GM18519 (cell line): ENCODE data around the gene TRIM14.
"Not testable (repeated sequence)": the region's sequence is repeated elsewhere in the genome, so short reads cannot be mapped to it uniquely, and the experiment has no call there.

Experiments
- ATAC-seq: cut with Tn5 transposase; IDR thresholded peaks from one replicate; pipeline ENCODE4 v1.9.1; 2021; ENCODE audit warnings: mild to moderate bottlenecking, moderate library complexity; ENCODE audit not compliant: unreplicated experiment, low FRiP score

The TRIM14 gene

DNA sequence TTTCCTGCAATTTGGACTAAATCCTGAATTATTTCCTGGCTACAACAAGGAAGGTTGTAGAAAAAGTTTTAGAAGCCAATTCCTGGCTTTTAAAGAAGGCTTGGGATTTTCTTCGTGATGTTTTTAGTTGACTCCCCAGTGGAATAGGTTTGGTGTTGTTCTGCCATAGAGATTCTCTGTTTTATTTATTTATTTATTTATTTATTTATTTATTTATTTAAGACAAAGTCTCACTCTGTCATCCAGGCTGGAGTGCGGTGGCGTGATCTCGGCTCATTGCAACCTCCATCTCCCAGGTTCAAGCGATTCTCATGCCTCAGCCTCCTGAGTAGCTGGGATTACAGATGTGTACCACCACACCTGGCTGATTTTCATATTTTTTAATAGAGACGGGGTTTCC, 1.9 kb downstream of the TRIM14 start:
- ATAC-seq, result not testable (repeated sequence)

DNA sequence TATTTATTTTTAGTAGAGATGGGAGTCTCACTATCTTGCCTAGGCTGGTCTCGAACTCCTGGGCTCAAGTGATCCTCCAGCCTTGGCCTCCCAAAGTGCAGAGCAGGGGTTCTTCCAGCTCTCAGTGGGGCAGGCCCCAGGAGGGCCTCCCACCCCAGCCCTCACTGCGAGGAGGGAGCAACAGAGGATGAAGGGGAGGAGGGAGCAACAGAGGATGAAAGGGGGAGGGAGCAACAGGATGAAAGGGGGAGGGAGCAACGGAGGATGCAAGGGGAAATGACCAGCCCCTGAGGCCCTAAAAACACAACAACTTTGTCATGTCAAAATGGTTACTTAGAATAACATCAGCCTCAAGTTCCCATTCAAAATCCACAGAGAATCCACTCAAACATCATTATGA, 10.0 kb downstream of the TRIM14 start:
- no peak for ATAC-seq

- peak; percentile 68 for ATAC-seq
Measured at GRCh38 chr9:98108531-98109031, 10.4 kb downstream of the TRIM14 start.

GRCh38 chr9:98107926-98108325, 11.1 kb downstream of the TRIM14 start:
- peak; percentile 16 for ATAC-seq

DNA sequence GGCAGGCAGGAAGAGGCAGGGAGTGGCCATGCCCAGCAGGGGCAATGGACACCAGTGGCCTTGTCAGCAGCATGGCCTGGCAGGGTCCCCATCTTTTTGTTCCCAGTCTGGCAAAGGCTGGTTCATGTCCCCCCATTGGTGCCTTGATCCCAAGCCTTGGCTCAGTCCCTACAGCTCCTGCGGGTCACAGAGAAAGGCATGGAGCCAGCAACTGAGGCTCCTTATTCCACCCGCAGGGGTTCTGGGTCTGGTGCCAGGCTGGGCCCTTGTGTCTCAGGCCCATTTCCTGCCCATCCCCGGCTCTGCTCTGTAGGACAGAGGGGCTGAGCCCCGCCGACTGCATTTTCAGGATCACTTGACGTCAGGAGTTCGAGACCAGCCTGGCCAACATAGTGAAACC, 14.0 kb downstream of the TRIM14 start:
- no peak for ATAC-seq

- no peak for ATAC-seq
Measured at GRCh38 chr9:98104445-98104881, 14.6 kb downstream of the TRIM14 start.

DNA sequence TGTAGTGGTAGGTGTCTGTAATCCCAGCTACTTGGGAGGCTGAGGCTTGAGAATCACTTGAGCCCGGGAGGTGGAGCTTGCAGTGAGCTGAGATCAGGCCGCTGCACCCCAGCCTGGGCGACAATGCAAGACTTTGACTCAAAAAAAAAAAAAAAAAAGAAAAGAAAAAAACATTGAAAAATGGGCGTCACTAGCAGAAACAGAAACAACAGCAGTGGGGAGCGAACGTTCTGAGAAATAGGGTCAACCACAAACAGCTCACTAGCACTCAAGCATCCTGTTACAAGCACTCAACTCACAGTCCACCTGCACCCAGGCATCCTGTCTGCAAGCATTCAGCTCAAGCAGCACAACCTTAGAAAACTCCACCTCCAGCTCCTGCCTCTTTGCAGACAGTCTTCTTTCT, 17.2 kb downstream of the TRIM14 start:
- ATAC-seq, result peak; percentile 96

DNA sequence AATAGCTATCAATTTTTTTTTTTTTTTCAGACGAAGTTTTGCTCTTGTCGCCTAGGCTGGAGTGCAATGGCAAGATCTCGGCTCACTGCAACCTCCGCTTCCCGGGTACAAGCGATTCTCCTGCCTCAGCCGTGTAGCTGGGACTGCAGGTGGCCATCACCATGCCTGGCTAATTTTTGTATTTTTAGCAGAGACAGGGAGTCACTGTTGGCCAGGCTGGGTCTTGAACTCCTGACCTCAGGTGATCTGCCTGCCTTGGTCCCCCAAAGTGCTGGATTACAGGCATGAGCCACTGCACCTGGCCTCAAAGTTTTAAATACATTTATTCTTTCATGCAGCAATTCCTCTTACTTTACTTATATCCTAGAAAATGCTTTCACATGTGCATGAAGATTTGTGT, 17.6 kb downstream of the TRIM14 start:
- ATAC-seq, result no peak

DNA sequence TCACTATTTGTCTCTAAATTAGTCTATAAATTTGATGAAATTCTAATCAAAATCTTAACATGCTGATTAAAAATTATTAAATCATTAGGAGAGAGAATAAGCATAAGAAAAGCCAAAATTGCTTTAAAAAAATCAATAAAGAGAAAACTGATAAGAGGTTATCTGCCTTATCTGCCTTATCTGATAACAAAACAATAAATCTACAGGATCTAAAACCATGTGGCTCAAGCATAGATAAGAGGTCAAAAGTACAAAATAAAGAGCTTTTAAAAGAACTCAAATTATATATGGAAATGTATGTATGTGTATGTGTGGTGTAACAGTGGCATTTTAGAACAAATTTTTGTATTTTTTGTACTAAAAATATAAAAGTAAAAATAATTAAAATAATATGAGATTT, 18.6 kb downstream of the TRIM14 start:
- no peak for ATAC-seq

DNA sequence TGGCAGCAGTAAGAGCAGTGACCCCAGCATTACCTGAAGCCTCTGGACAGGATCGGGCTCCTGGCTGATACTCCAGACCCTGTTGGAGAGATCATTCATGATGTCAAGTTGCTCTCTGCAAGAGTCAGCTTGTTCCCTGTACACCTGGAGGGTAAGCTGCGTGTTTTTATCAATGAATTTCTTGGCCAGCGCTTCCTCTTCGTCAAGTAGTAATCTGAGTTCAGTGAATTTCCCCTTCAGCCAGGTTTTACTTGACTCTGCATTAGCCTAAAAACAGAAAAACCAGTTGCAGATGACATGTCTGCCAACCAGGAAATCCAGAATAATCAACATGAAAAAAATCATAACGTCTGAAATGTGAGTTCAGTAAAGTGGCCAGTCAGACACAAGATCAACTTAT, 19.1 kb downstream of the TRIM14 start:
- no peak for ATAC-seq

- ATAC-seq, result no peak
Measured at GRCh38 chr9:98099346-98099745, 19.7 kb downstream of the TRIM14 start.

DNA sequence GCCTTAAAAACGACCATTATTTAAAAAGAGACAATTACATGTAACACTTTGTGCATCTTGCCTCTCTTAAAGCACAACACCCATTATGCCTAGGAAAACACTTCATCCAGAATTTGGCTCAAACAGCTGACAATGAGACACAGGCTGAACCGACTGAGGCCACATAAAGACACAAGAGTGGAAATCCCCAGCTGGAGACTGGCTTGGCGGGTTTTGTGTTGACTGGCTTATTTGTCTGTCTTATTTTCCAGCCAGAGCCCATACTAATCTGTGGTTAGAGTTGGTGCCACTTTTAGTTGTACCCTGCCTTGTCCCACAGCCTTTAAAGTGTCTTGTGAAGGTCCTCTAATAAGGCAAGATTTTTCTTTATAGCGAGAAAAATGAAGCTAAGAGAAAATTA, 21.2 kb downstream of the TRIM14 start:
- no peak for ATAC-seq

- no peak for ATAC-seq
Measured at GRCh38 chr9:98096091-98096490, 22.9 kb downstream of the TRIM14 start.

- no peak for ATAC-seq
Measured at GRCh38 chr9:98095401-98095800, 23.6 kb downstream of the TRIM14 start.

DNA sequence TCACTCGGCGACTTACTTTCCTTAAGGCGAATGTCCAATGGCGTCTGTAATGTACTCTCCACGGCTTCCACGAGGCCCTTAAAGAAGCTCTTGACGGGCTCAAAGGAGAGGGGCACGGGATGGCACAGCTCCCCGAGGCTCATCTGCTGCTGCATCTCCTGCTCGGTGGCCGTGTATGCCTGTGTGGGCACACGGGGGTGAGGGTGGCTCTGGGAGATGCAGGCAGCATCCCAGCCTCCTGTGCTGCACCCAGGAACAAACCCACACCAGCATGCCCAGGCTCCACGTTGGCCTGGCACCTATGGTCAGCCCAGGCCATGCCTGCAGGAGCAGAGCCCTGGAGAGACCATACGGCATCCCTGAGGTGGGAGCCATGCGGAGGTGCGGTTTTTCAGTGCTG, 24.2 kb downstream of the TRIM14 start:
- ATAC-seq, result no peak

- ATAC-seq, result no peak
Measured at GRCh38 chr9:98094316-98094715, 24.7 kb downstream of the TRIM14 start.

- ATAC-seq, result no peak
Measured at GRCh38 chr9:98092613-98092931, 26.4 kb downstream of the TRIM14 start.

DNA sequence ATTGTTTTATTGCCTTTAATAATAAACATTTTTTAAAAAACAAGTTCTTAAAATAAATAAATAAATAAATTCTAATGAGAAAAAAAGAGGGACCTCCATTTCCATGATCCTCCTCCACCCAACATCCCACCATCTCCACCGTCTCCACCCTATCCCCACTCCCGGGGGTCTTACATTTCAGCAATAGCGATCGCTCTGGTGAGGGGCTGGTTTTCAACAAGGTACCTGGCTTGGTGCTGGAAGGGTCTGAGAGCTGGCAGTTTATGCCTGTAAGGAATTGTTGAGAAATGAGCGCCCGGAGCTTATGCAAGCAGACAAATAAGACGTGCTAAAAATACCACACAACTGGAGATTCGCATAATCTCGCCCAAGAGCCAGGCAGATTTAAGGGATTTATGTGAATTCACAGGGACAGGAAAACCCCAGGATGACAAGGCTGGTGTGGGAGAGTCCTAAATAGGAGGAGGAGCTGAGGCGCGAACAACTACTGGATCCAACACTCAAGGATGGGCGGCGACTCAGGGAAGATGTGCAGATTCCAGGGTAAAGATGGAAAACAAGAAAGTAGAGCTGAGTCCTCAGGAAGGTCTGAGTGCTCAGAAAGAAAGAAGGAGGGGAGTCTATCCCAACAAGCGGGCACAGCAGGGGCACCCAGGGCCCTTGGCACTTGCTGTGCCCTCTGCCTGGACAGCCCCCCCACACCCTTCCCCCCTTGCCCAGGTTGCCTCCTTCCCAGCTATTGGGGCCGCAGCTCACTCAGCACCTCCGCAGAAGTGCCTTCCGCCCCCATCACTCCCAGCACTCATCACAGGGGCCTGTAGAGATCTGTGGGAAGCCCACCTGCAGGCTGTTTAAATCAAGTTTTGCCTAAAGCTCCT, 27.0 kb downstream of the TRIM14 start:
- ATAC-seq, result no peak

GRCh38 chr9:98090674-98091073, 28.3 kb downstream of the TRIM14 start:
- ATAC-seq, result not testable (repeated sequence)

GRCh38 chr9:98087420-98088354, 31.3 kb downstream of the TRIM14 start:
- no peak for ATAC-seq

GRCh38 chr9:98086461-98086860, 32.6 kb downstream of the TRIM14 start:
- no peak for ATAC-seq
